Astrocyte of the spinal cord (primary cell): Measurements from ENCODE around the gene TCIRG1.
A peak's percentile ranks its signal among the peaks of the same experiment; 100 is the strongest.

ENCODE experiments used
- DNase-seq: peaks from one replicate; pipeline ENCODE4 v3.0.0; 2011; ENCODE audit warnings: low read depth, low spot score
- H3K4me3 ChIP-seq: 2 replicates; pipeline ENCODE4 v1.5.1; 2011; ENCODE audit warnings: low read depth, mild to moderate bottlenecking, low read length, moderate library complexity
- CTCF ChIP-seq: IDR thresholded peaks from 2 replicates; pipeline ENCODE4 v1.5.1; 2012; ENCODE audit warnings: low read depth, mild to moderate bottlenecking, low read length, inconsistent platforms
- in situ Hi-C: cut with HindIII; loops from 2 replicates; pipeline ENCODE4 v1.10.0; 2017; ENCODE audit warnings: low sequenced_read_pairs

TCIRG1 gene

DNA sequence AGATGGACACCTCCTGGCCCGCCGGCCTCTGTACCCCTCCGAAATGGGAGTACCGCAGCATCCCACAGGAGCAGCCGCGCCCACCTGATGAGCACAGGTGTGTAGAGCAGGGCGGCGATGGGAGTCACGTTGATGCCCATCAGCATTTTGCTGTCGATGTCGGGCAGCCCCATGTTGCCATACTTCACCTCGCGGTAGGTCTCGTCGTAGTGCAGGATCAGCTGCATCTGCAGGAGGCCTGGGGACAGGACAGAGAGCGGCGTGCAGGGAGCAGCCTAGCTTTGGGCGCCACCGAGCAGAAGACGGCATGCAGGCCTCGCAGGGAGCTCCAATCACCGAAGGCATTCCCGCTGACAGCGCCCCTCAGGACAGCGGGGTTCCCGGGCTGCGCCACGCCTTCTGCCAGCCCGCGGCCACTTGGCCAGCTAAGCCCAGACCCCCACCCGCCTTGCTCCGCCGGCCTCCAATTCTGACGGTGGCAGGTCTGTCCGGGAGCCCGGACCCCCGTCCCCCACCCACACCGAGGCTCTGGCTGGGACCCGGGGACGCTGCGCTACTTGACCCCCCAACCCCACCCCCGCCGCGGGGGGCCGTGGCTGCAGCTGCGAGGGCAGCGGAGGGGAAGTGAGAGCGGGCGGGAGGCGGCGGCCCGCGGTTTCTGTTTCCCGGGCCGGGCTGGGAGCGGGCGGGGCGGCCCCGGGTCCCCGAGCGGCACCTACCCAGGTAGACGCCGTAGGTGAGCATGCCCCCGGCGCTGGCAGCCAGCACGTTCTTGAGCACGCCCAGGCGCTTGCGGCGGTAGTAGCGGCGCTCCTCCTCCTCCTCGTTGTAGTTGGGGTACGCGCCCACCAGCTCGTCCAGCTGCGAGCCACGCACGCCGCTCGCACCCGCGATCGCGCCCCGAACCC, 35.6 kb upstream of the TCIRG1 start:
- TF ChIP-seq CTCF = no peak
- in situ Hi-C loops = no loop called here
- no peak for DNase-seq
- H3K4me3 ChIP-seq = peak overlapping the region; percentile 48

DNA sequence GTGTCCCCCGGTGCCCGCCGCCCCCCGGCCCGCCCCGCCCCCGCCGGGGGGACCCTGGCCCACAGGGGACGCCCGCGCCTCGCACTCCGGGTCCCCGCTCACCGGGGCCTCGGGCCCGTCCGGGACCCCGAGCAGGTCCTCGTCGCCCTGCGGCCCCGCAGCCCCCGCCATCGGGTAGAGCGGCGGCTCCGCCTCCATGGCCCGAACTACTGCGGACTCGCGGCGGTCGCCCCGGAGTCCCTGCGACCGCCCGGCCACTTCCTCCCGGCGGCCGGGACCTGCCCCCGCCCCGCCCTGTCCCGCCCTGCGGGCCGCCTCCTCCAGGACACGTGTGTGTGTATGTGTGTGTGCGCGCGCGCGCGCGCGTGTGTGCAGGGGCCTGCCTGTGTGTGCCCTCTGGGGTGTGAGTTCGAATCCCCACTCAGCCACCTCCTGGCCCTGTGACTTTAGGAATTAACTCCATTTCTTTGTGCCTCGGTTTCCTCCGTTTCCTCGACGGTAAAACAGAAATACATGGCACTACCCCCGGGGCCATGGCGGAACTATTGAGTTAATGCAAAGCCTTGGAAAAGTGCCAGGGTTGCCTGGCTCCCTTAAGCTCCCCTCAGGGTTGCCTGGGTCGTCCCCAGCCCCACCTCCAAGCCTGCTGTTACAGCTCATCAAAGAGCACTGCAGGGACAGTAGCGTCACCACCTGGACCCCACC, 34.8 kb upstream of the TCIRG1 start, which contains the start of gene UNC93B1:
TSS of gene UNC93B1 (minus strand) at position 252 of the 705 bp plus-strand sequence. CDS start at position 198, 54 bp downstream.
- peak within 1 kb of the TSS; percentile 48 for H3K4me3 ChIP-seq
- TF ChIP-seq CTCF = no peak

DNA sequence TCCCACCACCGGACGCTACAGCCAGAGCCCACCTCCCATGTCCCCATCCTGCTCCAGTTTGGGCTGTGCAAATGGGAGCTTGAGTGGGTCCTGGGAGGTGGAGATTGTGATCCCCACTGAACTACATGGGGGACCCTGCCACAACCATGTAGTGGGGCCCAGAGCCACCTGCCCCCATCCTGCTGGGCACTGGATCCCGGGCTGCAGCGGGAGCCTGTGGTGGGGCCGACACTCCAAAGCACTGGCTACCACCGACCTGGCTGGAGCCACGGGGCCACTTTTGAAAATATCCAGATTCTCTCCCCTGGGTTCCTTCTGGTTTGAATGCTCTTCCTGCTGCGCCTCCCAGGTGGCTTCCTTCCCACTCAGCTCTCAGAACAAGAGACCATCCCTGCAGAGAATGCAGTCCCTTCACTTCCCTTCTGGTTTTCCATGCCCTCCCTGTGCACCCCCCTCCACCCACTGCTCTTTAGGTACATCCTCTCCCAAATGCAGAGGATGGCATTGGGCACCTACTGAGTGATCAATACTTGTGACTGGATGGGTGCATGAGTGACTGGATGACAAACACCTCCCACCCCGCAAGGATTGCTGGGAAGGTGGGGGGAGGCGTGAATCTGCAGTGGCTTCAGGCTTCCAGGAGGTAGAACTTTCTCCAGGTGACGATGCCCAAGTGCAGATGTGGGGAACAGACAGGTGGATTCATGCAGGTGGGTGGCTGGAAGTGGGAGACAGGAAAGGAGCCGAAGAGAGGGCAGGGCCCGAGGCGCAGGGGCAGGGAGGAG, 34.1 kb upstream of the TCIRG1 start:
- TF ChIP-seq CTCF = no peak
- no peak for DNase-seq
- in situ Hi-C loops = no loop called here
- peak overlapping the region; percentile 48 for H3K4me3 ChIP-seq

More for the DNA sequence above, 34.8 kb upstream of the TCIRG1 start, which contains the start of gene UNC93B1:
- in situ Hi-C loops = no loop called here
- peak; percentile 77 for DNase-seq

DNA sequence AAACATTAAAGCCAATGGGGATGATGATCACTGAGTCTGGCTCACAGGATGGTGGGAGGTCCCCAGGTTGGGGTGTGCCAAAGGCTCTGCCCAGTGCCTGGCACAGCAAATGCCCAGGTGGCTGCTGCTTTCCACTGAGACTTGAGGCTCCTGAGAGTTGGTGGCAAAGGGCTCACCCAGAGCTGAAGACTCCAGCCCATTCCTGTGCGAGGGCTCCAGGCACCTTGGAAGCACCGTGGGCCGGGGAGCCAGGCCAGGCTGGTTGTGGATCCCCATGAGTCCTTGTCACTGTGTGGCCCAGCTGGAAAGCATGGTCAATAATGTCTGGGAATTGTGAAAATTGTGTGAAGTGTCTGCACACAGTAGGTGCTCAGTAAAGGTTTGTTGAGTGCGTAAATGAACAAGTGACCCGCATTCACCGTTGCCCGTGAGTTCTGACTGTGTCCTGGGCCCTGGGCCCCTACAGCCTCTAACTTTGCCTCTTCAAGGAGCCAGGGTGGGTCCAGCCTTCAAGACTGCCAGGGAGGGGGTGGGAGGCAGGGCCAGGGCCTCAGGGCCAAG, 32.1 kb upstream of the TCIRG1 start:
- TF ChIP-seq CTCF = no peak
- H3K4me3 ChIP-seq = no peak overlapping the region
- no peak for DNase-seq
- in situ Hi-C loops = no loop called here

DNA sequence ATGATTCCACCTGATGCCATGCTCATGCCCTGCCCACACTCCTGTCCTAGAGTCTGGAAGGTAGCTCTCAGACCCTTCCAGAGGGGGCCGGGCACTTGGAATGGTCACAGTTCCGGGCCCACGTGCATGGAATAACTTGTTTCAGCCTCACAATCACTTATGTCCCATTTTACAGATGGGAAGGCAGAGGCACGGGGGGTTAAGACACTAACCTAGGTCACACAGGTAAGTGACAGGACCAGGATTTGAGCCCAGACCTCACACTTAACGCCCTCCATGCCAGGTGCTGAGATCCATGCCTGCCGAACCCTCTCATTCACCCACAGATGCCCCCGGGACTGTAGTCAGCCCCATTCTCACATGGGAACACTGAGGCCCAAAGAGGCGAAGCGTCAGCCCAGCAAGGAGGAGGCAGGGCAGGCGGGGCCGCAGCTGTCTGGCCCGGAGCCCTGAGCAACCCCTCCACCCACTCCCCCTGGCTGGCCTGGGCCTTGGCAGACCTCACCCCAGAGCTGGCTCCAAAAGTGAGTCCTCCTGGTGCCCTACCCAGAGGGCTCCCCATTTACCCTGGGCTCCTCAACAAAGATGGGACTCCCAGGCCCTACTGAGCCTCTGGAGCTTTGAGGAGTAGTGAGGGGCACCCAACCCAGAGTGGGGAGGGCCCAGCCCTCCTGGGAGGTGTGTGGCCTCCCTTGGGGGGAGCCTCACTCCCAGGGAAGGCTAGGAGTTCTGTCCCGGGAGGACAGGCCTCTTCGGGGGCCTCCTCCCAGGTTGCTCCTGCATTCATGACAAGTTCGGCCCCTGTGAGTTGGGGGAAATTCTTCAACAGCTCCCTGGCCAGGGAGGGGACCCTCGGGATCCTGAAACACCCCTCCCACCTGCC, 31.1 kb upstream of the TCIRG1 start:
- in situ Hi-C loops = no loop called here
- H3K4me3 ChIP-seq = no peak overlapping the region
- TF ChIP-seq CTCF = no peak
- no peak for DNase-seq
